Thyroid gland (tissue), 4 donors: Measurements from ENCODE around the gene HYAL4. TPM values are rescaled to one million over a fixed set of nuclear protein-coding genes. Genes with fewer than 3 reads are reported as not detected.

Source experiments
- DNase-seq, 2 donors: peaks; one replicate each; pipeline ENCODE4 v3.0.0-alpha.2; 2019
- H3K27ac ChIP-seq, 3 donors: fragments of 200-600 bp; sonication (generic); 1 replicate in 2 of 3; 2 replicates in 1 of 3; pipeline ENCODE4 v1.5.1; 2016 to 2019; ENCODE audit warnings: mild to moderate bottlenecking in 1 of 3, moderate library complexity in 1 of 3
- H3K27me3 ChIP-seq: fragments of 200-600 bp; sonication (generic); one replicate; pipeline ENCODE4 v1.5.1; 2019
- H3K36me3 ChIP-seq, 2 donors: fragments of 200-600 bp; sonication (generic); one replicate each; pipeline ENCODE4 v1.5.1; 2016 to 2019
- H3K4me1 ChIP-seq, 2 donors: fragments of 200-600 bp; sonication (generic); one replicate each; pipeline ENCODE4 v1.5.1; 2017 to 2019
- H3K4me3 ChIP-seq, 3 donors: fragments of 200-600 bp; sonication (generic); replicated peaks in 1 of 3; 1 replicate in 2 of 3; 2 replicates in 1 of 3; pipeline ENCODE4 v1.5.1; 2016; ENCODE audit warnings: mild to moderate bottlenecking in 1 of 3
- H3K9me3 ChIP-seq: fragments of 200-600 bp; sonication (generic); one replicate; pipeline ENCODE4 v1.5.1; 2017
- CTCF ChIP-seq, 6 experiments: fragments of 200-600 bp in 3 of 6; fragments of 450-650 bp in 3 of 6; sonication (generic) in 3 of 6; IDR thresholded peaks; one replicate each; pipeline ENCODE4 v1.5.1; 2016 to 2019; ENCODE audit warnings: antibody characterized with exemption in 6 of 6, mild to moderate bottlenecking in 2 of 6, inconsistent platforms in 1 of 6, moderate library complexity in 1 of 6
- POLR2A ChIP-seq, 2 donors: fragments of 450-650 bp; IDR thresholded peaks; one replicate each; pipeline ENCODE4 v1.6.1; 2017; ENCODE audit warnings: antibody characterized with exemption in 2 of 2, mild to moderate bottlenecking in 2 of 2, moderate library complexity in 1 of 2
- WGBS, 2 donors: methylation state at CpG; one replicate each; pipeline ENCODE4 v1.1.5; 2017; 5-methylcytosine and 5-hydroxymethylcytosine counted together
- intact Hi-C: fragments of 100-400 bp; cut with DNase I; formaldehyde crosslinking; loops from one replicate; pipeline ENCODE4 v1.15.1; 2023
- total RNA-seq, 4 donors: library from RNA; depleted of rRNA; stranded (reverse); fragments of >200 nt; gene quantifications; one replicate each; pipeline ENCODE4 v1.2.3, GENCODE V29; 2016

Gene HYAL4
- total RNA-seq, 4 donors from 2014 or later: 0.13 to 0.89 TPM; not detected in 2

- no peaks in the 10 kb centered on the region for H3K36me3 ChIP-seq
- H3K4me3 ChIP-seq: no peak overlapping the region
- no peak overlapping the region for H3K27ac ChIP-seq
- H3K9me3 ChIP-seq: no peaks in the 10 kb centered on the region
- H3K4me1 ChIP-seq: no peaks in the 10 kb centered on the region
- DNase-seq: no peak
- WGBS, 2 donors: 93 to 96% methylated on average over 4 of the region's 4 CpGs
- TF ChIP-seq POLR2A (IDR thresholded peaks at IDR 0.05): no peak
- no peak for TF ChIP-seq CTCF (IDR thresholded peaks at IDR 0.05)
- intact Hi-C loops: no loop called here
- no peaks in the 10 kb centered on the region for H3K27me3 ChIP-seq
These were observed 78.6 kb downstream of the HYAL4 start for GRCh38 chr7:123923599-123923998.

GRCh38 chr7:123924941-123925340 is 80.0 kb downstream of the HYAL4 start, which contains the start of gene SPAM1:
SPAM1 (plus strand) TSS chr7:123925241; CDS start chr7:123953571, 28,330 bp downstream.
- no peaks in the 10 kb centered on the region for H3K4me1 ChIP-seq
- H3K27me3 ChIP-seq: no peaks in the 10 kb centered on the region
- no peak within 1 kb of the TSS for H3K27ac ChIP-seq
- H3K4me3 ChIP-seq: no peak within 1 kb of the TSS
- no peaks in the 10 kb centered on the region for H3K36me3 ChIP-seq
- TF ChIP-seq CTCF (IDR thresholded peaks at IDR 0.05) (no peak), POLR2A (IDR thresholded peaks at IDR 0.05) (no peak)
- DNase-seq: no peak
- intact Hi-C loops: no loop called here
- H3K9me3 ChIP-seq: no peaks in the 10 kb centered on the region

Other genes with a start within 250 kb of the HYAL4 start
- not detected for gene ASB15, start 243.3 kb upstream of the HYAL4 start, total RNA-seq
- not detected for gene LMOD2, start 189.3 kb upstream of the HYAL4 start, total RNA-seq
- 10 to 100 TPM; 48.1 to 61.6 (median 55.4) TPM for gene WASL, start 96.2 kb upstream of the HYAL4 start, total RNA-seq
- gene SPAM1, start 80.1 kb downstream of the HYAL4 start, total RNA-seq: not detected
- gene TMEM229A, start 187.9 kb downstream of the HYAL4 start, total RNA-seq: under 1 TPM in 2 of 4 donors, not detected in 2; 0.27 to 0.49 TPM